ENCODE data around the gene TMEM266.
"Not testable (repeated sequence)": the region's sequence is repeated elsewhere in the genome, so short reads cannot be mapped to it uniquely, and the experiment has no call there.

TMEM266 gene

DNA sequence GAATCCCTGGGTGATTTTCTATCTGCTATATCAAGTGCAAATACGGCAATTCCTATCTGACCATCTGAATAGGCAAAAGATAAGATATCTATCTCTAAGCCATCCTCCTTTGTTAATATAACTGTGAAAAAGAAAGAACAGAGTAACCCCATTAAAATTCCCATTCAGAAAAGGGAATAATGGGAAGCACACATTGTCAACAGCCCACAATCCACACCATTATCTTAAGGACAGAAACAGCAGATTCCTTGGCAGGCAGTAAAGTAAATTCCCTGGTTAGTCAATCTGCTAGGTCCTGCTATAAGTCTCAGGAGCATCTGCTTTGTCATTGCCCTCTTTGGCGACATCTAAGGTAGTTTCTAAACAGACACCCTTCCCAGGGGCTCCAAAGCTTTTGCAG is 25.7 kb upstream of the TMEM266 start:
- DNase-seq (ENCODE audit: low spot score) = no peak
- TF ChIP-seq, protein P1, sequence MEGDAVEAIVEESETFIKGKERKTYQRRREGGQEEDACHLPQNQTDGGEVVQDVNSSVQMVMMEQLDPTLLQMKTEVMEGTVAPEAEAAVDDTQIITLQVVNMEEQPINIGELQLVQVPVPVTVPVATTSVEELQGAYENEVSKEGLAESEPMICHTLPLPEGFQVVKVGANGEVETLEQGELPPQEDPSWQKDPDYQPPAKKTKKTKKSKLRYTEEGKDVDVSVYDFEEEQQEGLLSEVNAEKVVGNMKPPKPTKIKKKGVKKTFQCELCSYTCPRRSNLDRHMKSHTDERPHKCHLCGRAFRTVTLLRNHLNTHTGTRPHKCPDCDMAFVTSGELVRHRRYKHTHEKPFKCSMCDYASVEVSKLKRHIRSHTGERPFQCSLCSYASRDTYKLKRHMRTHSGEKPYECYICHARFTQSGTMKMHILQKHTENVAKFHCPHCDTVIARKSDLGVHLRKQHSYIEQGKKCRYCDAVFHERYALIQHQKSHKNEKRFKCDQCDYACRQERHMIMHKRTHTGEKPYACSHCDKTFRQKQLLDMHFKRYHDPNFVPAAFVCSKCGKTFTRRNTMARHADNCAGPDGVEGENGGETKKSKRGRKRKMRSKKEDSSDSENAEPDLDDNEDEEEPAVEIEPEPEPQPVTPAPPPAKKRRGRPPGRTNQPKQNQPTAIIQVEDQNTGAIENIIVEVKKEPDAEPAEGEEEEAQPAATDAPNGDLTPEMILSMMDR (IDR thresholded peaks at IDR 0.05; ENCODE audit: extremely low read depth, missing control alignments) = no peak

DNA sequence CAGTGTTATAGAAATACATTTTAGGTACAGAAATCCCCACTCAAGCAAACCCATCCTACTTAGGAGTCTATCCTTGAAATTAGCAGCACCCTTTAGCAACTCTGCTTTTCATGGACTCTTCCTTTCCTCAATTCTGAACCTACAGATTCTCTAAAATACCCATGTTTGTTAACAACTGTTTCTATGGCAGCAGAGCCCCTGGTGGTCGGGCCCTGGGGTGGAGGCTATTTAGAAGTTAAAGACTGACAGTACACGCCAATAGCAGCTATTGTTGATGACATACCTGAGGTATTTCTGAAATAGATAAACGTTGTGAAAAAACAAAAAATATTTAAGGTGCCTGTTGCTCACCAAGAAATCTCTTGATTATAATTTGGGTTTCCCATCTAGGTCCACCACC is 24.2 kb upstream of the TMEM266 start:
- TF ChIP-seq, protein P1 (IDR thresholded peaks at IDR 0.05; ENCODE audit: extremely low read depth, missing control alignments) = no peak
- DNase-seq (ENCODE audit: low spot score) = no peak

DNA sequence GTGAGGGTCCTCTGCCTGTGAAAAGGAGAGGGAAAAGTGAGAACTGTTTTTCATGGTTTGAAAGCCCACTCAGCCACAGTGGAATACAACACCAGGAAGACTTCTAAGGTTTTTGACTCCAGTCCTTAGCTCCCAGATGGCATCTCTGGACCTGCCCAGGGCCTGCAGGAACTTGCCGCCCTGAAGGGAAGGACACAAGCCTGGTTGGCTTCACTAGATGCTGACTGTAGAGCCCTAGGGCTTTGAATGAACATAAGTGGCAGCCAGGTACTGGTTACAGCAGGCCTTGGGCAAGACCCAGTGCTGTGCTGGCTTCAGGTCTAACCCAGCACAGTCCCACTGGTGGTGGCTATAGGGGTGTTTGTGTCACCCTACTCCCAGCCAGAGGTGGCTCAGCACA is 21.3 kb upstream of the TMEM266 start:
- TF ChIP-seq, protein P1 (IDR thresholded peaks at IDR 0.05; ENCODE audit: extremely low read depth, missing control alignments) = no peak
- no peak for DNase-seq (ENCODE audit: low spot score)

DNA sequence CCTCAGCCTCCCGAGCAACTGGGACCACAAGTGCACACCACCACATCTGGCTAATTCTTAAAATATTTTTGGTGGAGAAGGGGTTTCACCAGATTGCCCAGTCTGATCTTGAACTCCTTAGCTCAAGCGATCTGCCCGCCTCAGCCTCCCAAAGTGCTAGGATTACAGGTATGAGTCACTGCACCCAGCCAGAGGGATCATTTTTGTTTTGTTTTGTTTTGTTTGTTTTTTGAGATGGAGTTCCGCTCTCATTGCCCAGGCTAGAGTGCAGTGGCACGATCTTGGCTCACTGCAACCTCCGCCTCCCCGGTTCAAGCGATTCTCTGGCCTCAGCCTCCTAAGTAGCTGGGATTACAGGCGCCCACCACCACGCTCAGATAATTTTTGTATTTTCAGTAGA is 5.6 kb upstream of the TMEM266 start:
- not testable (repeated sequence) for DNase-seq (ENCODE audit: low spot score)

DNA sequence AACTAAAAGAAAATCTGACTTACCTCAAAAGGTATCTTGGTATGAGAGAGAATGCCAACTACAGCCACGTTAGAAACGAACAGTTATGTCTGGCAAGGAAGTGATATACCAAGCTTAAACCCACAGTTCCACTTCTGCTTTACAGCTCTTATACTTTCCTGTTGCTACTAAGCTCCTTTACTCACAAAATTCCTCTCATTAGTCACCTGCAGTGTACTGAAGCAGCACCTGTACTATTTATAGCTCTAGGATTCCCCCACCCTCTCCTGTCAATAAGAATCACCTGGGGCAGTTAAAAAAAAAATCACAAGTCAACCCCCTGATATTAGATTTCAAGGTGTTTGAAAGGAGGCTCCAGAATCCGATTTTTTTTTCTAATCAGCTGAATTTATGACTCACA is 2.9 kb upstream of the TMEM266 start:
- TF ChIP-seq, protein P1 (IDR thresholded peaks at IDR 0.05; ENCODE audit: extremely low read depth, missing control alignments) = no peak
- peak; percentile 56 for DNase-seq (ENCODE audit: low spot score)

DNA sequence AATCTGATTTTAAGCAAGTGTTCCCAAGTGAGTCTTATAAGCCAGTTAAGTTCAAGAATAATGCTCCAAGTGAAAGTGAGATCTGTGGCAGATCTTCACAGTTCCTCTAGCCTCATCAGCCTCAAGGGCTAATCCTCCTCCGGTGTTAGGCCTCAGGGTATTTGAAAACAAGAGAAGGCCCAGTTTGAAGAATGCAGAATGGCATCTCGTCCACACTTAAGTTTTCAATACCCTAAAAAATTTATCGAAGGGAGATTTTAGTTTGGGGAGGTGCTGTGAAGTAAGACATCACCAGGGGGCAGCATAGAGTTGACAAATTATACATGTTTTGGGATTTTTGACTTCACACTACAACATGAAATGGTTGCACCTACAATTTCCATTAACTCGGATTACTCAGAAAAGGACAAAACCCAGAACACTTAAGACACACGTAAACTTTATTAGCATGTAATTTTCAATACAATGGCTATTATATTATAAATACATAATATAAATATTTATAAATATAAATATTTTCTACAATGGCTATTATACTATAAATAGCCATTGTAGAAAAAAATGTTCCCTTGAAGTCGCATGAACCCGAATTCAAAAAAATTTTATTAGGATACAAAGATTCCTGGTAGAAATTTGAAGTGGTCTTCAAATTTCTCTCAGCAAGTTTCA is 2.3 kb upstream of the TMEM266 start:
- TF ChIP-seq, protein P1 (IDR thresholded peaks at IDR 0.05; ENCODE audit: extremely low read depth, missing control alignments) = peak; percentile 34
- DNase-seq (ENCODE audit: low spot score) = peak; percentile 62

DNA sequence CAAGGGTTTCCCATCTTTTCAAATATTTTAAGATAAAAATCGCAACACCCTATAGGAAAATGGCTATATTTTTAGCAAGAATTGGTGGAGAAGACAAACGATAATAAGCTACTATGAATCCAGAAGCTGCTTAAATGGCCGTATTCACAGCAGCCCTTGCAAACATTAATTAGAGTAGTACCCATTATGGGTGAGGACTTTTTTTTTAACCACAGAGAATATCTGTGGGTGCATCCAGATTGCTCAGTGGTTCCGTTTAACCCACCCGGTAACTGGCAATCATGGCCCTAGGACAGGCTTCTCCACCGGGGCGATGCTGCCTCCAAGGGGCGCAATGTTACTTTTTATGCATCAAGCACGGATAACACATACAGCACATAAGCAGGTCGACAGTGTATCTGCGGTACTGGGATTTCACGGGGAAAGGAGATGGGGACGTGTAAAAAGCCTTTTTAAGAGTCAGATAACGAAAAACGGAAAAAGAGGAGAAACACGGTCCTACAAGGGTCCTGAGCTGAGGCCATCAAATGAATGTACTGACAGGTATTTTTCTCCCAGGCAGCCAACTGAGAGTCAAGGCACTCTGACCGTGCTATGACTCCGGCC is 968 bp upstream of the TMEM266 start:
- TF ChIP-seq, protein P1 (IDR thresholded peaks at IDR 0.05; ENCODE audit: extremely low read depth, missing control alignments) = peak; percentile 15
- peak; percentile 55 for DNase-seq (ENCODE audit: low spot score)

Data from GM20000 (cell line).